Lung (tissue), 12 donors: ENCODE measurements around the gene ABCF2. TPM values are rescaled to one million over a fixed set of nuclear protein-coding genes. Genes with fewer than 3 reads are reported as not detected.

Experiments
- ATAC-seq: fragments of 200-7000 bp; cut with Tn5 transposase; one replicate; pipeline ENCODE4 v1.9.1; 2020; ENCODE audit warnings: moderate number of reproducible peaks; ENCODE audit not compliant: insufficient read depth, low FRiP score
- DNase-seq, 3 donors: peaks; one replicate each; pipeline ENCODE4 v3.0.0-alpha.2; 2013 to 2017
- H3K27ac ChIP-seq, 2 donors: one replicate each; pipeline ENCODE4 v1.5.1; 2013; ENCODE audit warnings: mild to moderate bottlenecking in 2 of 2, moderate library complexity in 2 of 2, control low read depth in 1 of 2, inconsistent platforms in 1 of 2, low read depth in 1 of 2, low read length in 1 of 2
- H3K27me3 ChIP-seq, 3 donors: one replicate each; pipeline ENCODE4 v1.5.1; 2013; ENCODE audit warnings: low read length in 2 of 3; ENCODE audit not compliant: control insufficient read depth in 3 of 3, insufficient read depth in 3 of 3
- H3K36me3 ChIP-seq, 4 donors: one replicate each; pipeline ENCODE4 v1.5.1; 2013; ENCODE audit warnings: low read length in 4 of 4, mild to moderate bottlenecking in 1 of 4, moderate library complexity in 1 of 4; ENCODE audit not compliant: control insufficient read depth in 4 of 4, insufficient read depth in 4 of 4
- H3K4me1 ChIP-seq, 5 donors: one replicate each; pipeline ENCODE4 v1.5.1; 2013; ENCODE audit warnings: low read length in 5 of 5, mild to moderate bottlenecking in 2 of 5, moderate library complexity in 1 of 5; ENCODE audit not compliant: control insufficient read depth in 5 of 5, insufficient read depth in 5 of 5
- H3K4me3 ChIP-seq: one replicate; pipeline ENCODE4 v1.5.1; 2013; ENCODE audit warnings: mild to moderate bottlenecking, control low read depth, moderate library complexity
- H3K9ac ChIP-seq, 2 donors: one replicate each; pipeline ENCODE4 v1.5.1; 2013; ENCODE audit warnings: low read length in 2 of 2, control low read depth in 1 of 2; ENCODE audit not compliant: insufficient read depth in 1 of 2
- H3K9me3 ChIP-seq, 4 donors: one replicate each; pipeline ENCODE4 v1.5.1; 2013; ENCODE audit warnings: low read length in 3 of 4, mild to moderate bottlenecking in 1 of 4, moderate library complexity in 1 of 4; ENCODE audit not compliant: control insufficient read depth in 4 of 4, insufficient read depth in 3 of 4
- CTCF ChIP-seq: IDR thresholded peaks from 2 replicates; pipeline ENCODE4 v1.5.1; 2012; ENCODE audit warnings: mild to moderate bottlenecking; ENCODE audit errors: control extremely low read depth, extremely low read depth
- WGBS, 2 donors: extraction: QIAGEN DNeasy Blood & Tissue Kit; methylation state at CpG; one replicate each; pipeline ENCODE4 v1.1.7; 2013; 5-methylcytosine and 5-hydroxymethylcytosine counted together
- polyA plus RNA-seq, 2 donors: library from polyadenylated mRNA; stranded (reverse); fragments of 200-250 nt; gene quantifications; one replicate each; pipeline ENCODE4 v1.2.1, GENCODE V29; 2013
- total RNA-seq, 2 donors: library from RNA; depleted of rRNA in 1 of 2; stranded (reverse); fragments of >200 nt in 1 of 2; gene quantifications; one replicate each; pipeline ENCODE4 v1.2.1, GENCODE V29; 2014 to 2021
- donor health status: control.
- donor health status: control.
- donor health status: Bipolar disorder and iron deficiency.
- donor health status: healthy.
- donor health status: DM: yes; HTN: yes; CAD: no.

Gene ABCF2
- total and polyA plus RNA-seq, 4 donors: 13.2 to 36.3 (median 25.8) TPM

DNA sequence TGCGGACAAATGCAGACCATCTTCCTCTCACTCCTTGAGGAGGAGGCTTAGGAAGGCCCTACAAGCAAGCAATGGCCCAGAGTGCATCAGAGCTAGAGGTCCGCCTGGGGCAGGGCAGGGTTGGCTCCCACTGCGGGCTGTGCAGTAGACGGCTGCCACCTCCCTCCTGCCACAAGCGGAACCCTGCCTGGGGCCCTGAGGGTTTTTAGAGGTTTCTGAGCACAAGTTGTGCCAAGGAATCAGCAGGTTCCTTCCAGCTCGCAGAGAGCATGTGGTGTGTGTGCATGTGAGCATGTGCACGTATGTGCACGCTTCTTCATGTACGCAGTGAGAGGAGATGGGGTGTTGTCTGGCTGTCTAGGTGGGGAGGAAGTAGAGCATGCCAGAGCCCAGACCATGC is 47.4 kb upstream of the ABCF2 start:
- no peak overlapping the region for H3K9ac ChIP-seq
- TF ChIP-seq CTCF: no peak
- peaks cover 0 to 22% (median 5%) of the 10 kb centered on the region in 5 donors for H3K4me1 ChIP-seq
- H3K27ac ChIP-seq: no peak overlapping the region
- H3K9me3 ChIP-seq: peaks cover 0 to 2% (median 0%) of the 10 kb centered on the region in 4 donors
- H3K27me3 ChIP-seq: no peaks in the 10 kb centered on the region
- ATAC-seq (no peak), DNase-seq (no peak)
- H3K36me3 ChIP-seq: peaks cover 0 to 3% (median 0%) of the 10 kb centered on the region in 4 donors
- WGBS, 2 donors: 58 to 87% methylated on average over 9 of the region's 9 CpGs
- H3K4me3 ChIP-seq: no peak overlapping the region

GRCh38 chr7:151273651-151274390 is 46.8 kb upstream of the ABCF2 start:
- WGBS, 2 donors: 58 to 72% methylated on average over 9 of the region's 9 CpGs
- Histone ChIP-seq H3K27me3 (no peaks in the 10 kb centered on the region), H3K4me1 (peaks cover 0 to 22% (median 5%) of the 10 kb centered on the region in 5 donors), H3K4me3 (no peak overlapping the region), H3K27ac (peak overlapping the region in 1 of 2 donors; percentile 4), H3K9ac (no peak overlapping the region), H3K9me3 (peaks cover 0 to 2% (median 0%) of the 10 kb centered on the region in 4 donors), H3K36me3 (peaks cover 0 to 3% (median 0%) of the 10 kb centered on the region in 4 donors)
- TF ChIP-seq CTCF: no peak
- DNase-seq: no peak
- no peak for ATAC-seq

DNA sequence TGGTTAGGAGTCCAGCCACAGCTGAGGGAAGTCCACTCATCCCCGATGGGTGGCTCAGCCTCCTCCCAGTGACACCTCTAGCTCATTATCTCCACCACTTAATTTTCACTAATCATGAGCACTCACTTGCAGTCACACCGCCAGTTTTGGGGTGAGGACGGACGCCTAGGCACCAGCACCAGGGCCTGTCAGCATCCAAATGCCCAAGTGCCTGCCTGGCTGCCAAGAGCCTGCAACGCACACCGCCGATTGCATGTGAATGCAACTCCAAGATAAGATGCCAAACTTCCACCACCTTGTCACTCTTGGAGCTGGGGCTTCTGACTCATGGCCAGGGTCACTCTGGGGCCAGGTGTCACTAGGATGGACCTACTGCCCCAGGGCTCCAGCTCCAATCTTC is 45.9 kb upstream of the ABCF2 start:
- 91 to 94% methylated on average over 7 of the region's 7 CpGs for WGBS, 2 donors
- Histone ChIP-seq H3K9me3 (peaks cover 0 to 2% (median 0%) of the 10 kb centered on the region in 4 donors), H3K4me3 (no peak overlapping the region), H3K9ac (no peak overlapping the region), H3K27me3 (no peaks in the 10 kb centered on the region), H3K36me3 (peaks cover 0 to 3% (median 0%) of the 10 kb centered on the region in 4 donors), H3K4me1 (peaks cover 0 to 22% (median 5%) of the 10 kb centered on the region in 5 donors), H3K27ac (peak overlapping the region in 1 of 2 donors; percentile 63)
- no peak for TF ChIP-seq CTCF
- ATAC-seq (no peak), DNase-seq (no peak)
